ENCODE measurements around the gene PRTN3.
"Not testable (repeated sequence)": the region's sequence is repeated elsewhere in the genome, so short reads cannot be mapped to it uniquely, and the experiment has no call there.

The PRTN3 gene

DNA sequence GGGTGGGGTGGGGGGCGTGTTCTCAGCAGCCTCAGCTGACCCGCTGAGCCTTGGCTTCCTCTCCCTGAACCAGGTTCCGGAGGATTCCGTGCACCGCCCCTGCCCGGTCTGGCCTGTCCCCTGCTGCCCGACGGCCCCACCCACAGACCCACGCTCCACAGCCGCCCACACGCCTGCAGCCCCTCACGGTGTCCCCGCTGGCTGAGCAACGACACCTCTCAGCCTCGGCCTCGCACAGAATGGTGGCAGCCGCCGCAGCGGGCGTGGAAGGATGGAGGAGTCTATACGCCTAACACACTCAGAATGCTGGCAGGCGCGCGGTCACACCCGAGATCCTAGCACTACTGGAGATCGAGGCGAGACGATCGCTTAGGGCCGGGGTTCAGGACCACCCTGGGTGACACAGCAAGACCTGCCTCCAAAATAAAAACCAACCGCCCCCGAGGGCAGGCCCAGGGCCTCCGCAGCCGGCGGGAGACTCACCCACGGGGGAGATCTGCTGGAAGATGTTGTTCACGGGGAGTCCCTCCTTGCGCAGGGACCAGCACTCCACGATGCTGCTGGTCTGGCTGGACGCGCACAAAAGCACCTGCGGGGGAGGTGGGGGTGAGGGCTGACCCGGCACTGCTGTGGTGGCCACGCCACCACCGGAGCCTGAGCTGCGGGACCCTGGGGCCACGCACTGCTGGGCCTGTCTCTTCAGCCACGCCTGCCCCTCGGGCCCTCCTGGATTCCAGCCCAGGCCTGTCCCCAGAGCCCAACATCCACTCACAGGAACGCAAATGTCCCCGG is 43.8 kb downstream of the PRTN3 start:
- DNase-seq = no peak

DNA sequence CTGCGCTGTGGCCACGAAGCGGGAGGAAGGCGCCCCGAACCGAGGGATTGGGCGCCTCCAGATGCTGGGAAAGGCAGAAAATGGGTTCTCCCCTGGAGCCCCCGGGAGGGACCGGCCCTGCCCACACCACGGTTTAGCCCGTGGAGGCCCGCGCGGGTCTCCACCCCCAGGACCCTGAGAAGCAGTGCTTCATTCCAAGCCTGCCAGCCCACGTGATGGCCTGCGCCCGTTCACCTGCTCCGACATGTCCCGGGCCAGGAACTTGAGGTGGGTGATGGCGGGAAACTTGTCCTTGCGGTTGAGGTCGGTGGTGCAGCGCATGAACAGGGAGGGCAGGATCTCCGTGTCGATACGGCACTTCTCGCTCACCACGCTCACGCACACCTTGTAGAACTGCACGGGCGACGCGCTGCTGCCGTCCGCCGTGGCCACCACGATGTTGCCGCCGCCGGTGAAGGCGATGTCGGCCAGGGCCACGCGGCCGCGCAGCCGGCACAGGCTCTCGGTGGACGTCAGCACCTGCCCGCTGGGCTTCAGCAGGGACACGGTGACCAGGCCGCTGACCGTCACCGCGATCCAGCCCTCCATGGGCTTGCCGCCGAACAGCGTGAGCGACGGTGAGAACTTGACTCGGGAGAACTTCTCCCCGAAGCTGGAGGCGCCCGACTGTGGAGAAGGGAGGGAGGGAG is 44.9 kb downstream of the PRTN3 start:
- DNase-seq = no peak

DNA sequence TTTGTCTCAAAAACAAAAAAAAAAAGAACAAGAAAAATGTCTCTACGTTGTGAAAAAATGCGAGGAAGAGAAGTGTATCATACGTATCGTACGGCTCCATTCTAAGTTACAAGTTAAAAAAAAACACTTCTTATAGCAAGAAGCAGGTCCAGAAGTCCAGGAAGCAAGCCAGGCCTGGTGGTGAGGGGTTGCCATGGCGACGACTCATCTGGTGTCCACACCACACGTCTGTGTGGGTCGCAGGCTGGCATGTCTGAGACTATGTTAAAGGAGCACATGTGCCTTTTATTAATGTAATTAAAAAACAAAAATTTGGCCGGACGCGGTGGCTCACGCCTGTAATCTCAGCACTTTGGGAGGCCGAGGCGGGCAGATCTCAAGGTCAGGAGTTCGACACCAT is 46.3 kb downstream of the PRTN3 start:
- DNase-seq = no peak

DNA sequence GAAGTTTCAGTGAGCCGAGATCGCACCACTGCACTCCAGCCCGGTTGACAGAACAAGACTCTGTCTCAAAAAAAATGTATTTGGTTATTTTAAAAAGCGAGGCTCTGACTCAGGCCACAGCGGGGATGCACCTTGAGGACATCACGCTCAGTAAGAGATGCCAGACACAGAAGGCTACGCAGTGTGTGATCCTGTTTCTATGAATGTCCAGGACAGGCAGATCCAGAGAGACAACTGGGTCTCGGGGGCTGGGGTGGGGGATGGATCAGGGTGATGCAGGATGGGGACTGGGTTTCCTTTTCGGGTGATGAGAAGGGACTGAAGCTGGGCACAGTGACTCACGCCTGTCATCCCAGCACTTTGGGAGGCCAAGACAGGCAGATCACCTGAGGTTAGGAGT is 46.8 kb downstream of the PRTN3 start:
- no peak for DNase-seq

DNA sequence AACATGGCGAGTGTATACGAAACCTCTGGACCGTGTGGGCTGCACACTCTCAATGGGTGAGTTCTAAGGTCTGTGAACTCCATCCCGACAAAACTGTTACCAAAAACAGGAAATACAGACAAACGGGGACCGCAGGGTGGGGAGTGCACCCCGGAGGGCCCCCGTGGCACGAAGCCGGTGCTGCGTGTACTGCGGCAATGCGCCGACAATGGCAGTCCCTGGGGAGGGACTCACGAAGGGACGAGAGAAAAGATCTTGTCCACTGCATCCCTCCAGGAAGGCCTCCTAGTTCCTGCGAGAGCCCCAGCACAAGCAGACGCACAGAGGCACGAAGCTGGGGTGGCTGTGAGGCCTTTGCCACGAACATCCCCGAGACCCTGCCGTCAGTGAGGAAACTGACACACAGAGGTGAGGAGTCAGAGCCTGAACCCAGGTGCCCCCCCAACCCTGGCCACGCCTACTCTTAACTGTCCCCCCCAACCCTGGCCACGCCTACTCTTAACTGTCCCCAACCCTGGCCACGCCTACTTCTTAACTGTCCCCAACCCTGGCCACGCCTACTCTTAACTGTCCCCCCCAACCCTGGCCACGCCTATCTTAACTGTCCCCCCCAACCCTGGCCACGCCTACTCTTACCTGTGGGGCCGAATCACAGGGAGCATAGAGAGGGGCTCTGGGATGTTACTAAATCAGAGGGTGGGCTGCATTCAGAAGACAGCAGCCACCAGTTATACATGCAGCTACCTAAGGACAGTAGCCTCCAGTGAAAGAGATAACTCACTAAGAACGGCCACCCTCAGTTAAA is 48.0 kb downstream of the PRTN3 start:
- no peak for DNase-seq

DNA sequence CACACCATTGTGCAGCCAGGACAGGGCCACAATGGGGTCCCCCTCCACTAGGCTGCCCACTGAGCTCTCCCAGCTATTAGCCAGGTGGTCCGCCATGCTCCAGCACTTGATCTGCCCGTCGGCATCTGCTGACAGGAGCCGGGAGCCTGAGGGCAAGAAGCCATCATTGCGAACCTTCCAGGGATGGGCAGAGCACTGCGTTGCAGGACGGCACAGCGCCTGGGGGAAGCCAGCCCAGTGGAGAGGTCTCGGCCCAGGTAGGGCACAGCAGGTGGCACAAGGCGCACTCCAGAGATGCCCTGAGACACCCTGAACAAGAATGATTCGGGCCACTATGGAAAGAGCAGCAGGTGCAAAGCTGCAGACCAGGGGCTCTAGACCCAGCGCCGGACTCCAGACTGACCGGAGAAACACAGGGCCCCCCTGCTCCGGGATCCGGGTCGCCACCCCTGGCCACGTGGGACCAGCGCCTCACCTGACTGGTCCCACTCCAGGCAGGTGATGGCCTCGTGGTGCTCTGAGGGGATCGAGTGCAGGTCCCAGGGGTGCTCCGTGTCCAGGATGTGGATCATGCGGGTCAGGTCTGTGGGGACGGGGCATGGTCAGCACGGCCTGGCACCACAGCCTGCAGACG is 49.0 kb downstream of the PRTN3 start:
- no peak for DNase-seq

DNA sequence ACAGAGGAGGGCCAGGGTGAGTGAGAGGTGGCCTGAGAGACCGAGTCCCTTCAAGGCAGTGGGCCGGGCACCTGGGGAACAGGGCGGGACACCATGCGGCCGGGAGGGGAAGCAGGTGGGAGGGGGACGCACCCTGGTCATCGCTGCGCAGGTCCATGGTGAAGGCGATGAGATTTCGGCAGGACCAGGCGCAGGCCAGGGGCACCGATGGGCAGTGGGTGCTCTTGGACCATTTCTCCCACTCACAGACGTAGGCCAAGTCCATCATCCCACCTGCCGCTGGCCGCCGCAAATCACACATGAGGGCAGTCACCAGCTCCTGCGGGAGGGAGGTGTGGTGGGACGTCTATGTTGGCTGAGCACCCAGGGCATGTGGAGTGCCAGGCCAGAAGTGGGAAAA is 50.0 kb downstream of the PRTN3 start:
- DNase-seq = no peak

DNA sequence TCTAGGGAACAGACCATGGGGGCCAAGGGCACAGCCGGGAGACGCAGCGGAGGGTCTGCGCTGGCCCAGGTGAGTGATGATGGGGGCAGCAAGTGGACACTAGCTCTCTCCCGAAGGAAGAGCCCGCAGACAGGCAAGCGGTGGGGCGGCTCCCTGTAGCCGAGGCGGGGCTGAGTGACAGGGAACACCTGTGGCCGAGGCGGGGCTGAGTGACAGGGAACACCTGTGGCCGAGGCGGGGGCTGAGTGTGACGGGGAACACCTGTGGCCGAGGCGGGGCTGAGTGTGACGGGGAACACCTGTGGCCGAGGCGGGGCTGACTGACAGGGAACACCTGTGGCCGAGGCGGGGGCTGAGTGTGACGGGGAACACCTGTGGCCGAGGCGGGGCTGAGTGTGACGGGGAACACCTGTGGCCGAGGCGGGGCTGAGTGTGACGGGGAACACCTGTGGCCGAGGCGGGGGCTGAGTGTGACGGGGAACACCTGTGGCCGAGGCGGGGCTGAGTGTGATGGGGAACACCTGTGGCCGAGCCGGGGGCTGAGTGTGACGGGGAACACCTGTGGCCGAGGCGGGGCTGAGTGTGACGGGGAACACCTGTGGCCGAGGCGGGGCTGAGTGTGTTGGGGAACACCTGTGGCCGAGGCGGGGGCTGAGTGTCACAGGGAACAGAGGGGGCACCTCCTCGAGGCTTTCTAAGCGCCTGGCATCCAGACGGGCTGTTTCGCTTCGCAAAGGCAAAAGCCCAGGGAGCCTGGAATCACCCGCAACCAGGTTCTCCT is 50.8 kb downstream of the PRTN3 start:
- not testable (repeated sequence) for DNase-seq

DNA sequence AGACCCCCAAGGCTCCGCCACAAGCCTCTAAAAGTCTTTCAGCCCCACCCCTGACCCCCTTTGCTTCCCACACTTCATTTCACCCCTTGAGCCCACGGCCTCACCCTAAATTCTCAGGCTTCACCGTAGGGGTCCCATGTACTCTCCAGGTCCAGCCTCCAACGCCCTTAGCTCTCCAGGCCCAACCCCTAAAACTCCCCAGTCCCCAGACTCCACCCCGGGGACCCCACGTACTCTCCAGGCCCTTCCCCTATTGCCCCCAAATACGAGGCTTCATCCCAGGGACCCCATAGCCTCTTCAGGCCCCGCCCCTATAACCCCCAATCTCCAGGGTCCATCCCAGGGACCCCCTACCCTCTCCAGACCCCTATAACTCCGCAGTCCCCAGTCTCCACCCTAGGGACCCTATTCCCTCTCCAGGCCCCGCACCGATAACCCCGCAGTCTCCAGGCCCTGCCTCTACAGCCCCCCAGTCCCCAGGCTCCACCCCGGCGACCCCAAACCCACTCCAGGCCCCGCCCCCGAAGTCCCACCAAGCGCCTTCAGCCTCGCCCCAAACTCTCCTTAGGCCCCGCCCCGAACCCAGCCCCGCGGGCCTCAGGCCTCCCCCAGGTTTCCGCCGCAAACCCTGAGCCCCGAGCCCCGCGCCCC is 51.6 kb downstream of the PRTN3 start:
- DNase-seq = no peak

DNA sequence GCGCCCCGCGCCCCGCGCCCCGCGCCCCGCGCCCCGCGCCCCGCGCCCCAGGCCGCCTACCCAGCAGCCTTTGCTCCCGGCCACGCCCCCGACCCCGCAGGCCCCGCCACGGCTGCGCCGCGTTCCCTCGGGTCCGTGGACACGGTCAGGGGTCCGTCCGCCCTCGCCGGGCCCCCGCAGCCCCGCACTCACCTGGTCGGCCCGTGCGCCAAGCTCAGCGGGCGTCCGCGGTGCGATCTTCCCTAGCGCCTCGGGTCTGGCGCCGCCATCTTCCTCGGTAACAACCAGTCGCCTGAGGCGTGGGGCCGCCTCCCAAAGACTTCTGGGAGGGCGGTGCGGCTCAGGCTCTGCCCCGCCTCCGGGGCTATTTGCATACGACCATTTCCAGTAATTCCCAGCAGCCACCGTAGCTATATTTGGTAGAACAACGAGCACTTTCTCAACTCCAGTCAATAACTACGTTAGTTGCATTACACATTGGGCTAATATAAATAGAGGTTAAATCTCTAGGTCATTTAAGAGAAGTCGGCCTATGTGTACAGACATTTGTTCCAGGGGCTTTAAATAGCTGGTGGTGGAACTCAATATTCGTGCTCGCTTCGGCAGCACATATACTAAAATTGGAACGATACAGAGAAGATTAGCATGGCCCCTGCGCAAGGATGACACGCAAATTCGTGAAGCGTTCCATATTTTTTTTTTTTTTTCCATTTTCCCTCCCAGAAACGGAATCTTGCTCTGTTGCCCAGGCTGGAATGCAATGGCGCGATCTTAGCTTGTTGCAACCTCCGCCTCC is 52.3 kb downstream of the PRTN3 start, which contains the start of the genes MED16 and RNU6-9:
Gene MED16 (minus strand): TSS at position 294 of the 796 bp plus-strand sequence. CDS start 2,056 bp downstream, outside the sequence.
Gene RNU6-9 (plus strand): TSS at position 591 of the 796 bp plus-strand sequence.
- peak; percentile 92 for DNase-seq

DNA sequence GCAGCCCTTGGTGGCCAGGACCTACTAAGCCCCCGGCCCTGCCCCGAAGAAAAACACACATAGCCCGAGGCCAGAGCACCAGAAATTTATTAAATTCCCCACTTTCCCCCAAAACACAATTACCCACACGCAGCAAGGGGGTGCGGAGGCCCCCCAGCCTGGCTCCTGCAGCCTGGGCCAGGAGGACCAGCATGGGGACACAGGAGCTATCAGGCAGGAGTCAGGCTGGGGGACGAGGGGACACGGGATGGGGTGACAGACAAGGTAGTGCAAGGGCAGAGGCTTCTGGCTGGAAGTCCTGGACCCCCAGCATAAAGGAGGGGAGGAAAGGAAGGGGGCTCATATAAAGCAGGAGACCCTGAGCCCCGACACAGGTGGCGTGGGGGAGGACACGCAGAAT is 55.6 kb downstream of the PRTN3 start:
- no peak for DNase-seq

DNA sequence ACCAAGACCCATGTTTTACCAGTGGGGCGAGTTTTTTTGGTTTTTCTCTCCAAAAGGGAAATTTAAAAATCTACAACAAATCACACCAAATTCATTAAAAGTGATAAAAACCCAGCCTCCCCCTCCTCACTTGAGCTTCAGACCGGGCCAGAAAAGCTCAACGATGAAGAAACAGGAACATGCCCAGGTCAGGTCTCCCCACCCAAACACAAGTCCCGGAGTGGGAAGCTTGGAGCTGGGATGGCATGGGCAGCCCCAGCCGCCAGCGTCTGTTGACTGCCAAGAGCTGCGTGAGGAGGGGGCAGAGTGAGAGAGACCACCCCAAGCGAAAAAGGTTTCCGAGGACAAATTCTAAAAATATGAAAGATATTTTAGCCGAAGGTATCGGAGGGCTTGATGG is 56.2 kb downstream of the PRTN3 start:
- DNase-seq = no peak

DNA sequence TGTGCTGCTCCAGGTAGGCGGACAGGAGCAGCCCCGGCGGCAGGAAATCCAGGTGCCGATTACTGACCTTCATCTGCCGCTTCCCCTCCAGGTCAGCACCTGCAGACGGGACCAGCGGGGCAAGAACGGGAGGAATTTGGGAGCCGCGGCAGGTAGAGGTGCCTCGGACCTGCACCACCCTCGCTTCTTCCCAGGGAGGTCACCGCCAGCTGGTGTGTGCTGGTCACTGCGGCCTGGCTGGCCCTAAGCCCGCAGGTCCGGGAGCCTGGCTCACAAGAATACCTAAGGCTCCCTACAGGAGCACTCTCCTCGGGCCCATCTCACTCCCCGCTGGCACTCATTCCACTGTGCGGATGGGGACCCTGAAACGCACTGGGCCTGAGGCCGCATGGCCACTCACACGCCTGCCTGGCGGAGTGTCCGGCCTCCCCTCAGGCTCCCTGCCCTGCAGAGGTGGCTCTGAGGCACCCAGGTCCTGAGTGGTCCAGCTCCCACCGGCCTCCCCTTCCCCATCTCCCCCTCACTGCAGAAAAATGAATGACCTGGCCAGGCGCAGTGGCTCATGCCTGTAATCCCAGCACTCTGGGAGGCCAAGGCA is 56.7 kb downstream of the PRTN3 start:
- DNase-seq = no peak

Data from NCI-H1436 (cell line).